Hepatocyte (in vitro differentiated cells): ENCODE data around the gene NR3C2.

Experiments used
- EZH2 ChIP-seq: fragments of 200-600 bp; sonication (generic); IDR thresholded peaks from 2 replicates; pipeline ENCODE4 v1.6.1; 2016; ENCODE audit warnings: antibody characterized with exemption, mild to moderate bottlenecking, borderline replicate concordance
- EZH2phosphoT487 ChIP-seq: fragments of 200-600 bp; sonication (generic); IDR thresholded peaks from one replicate; pipeline ENCODE4 v1.6.1; 2018; ENCODE audit warnings: antibody characterized with exemption, mild to moderate bottlenecking, low read depth, moderate library complexity; ENCODE audit not compliant: unreplicated experiment, severe bottlenecking
- TF ChIP-seq, protein P1 (sequence below): fragments of 200-600 bp; sonication (generic); IDR thresholded peaks from 2 replicates; pipeline ENCODE4 v1.5.1; 2016; ENCODE audit warnings: antibody characterized with exemption, mild to moderate bottlenecking; ENCODE audit not compliant: poor library complexity

GRCh38 chr4:148441624-148441985 lies 609 bp downstream of the NR3C2 start:
- TF ChIP-seq, protein P1, sequence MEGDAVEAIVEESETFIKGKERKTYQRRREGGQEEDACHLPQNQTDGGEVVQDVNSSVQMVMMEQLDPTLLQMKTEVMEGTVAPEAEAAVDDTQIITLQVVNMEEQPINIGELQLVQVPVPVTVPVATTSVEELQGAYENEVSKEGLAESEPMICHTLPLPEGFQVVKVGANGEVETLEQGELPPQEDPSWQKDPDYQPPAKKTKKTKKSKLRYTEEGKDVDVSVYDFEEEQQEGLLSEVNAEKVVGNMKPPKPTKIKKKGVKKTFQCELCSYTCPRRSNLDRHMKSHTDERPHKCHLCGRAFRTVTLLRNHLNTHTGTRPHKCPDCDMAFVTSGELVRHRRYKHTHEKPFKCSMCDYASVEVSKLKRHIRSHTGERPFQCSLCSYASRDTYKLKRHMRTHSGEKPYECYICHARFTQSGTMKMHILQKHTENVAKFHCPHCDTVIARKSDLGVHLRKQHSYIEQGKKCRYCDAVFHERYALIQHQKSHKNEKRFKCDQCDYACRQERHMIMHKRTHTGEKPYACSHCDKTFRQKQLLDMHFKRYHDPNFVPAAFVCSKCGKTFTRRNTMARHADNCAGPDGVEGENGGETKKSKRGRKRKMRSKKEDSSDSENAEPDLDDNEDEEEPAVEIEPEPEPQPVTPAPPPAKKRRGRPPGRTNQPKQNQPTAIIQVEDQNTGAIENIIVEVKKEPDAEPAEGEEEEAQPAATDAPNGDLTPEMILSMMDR, result no peak
- TF ChIP-seq EZH2phosphoT487 (no peak), EZH2 (no peak)
